NCI-H146 treated with DMSO at 0.1 percent for 48 hours (cell line): ENCODE measurements around the gene GPN2.
"Not testable (repeated sequence)": the region's sequence is repeated elsewhere in the genome, so short reads cannot be mapped to it uniquely, and the experiment has no call there.

ENCODE experiments used
- DNase-seq: peaks from one replicate; lab custom pipeline; 2025; ENCODE audit not compliant: unreplicated experiment; lab: John Stamatoyannopoulos, UW

GPN2 gene

GRCh38 chr1:26907071-26907917 lies 17.2 kb upstream of the GPN2 start:
- DNase-seq, result peak; percentile 58

GRCh38 chr1:26900815-26901511 lies 10.9 kb upstream of the GPN2 start:
- no peak for DNase-seq

GRCh38 chr1:26900001-26900814 lies 10.1 kb upstream of the GPN2 start, which contains the start of gene GPATCH3:
Gene GPATCH3 (minus strand): TSS chr1:26900467. CDS start chr1:26900442, 25 bp downstream.
- peak; percentile 77 for DNase-seq

- DNase-seq, result no peak
Observed at GRCh38 chr1:26897351-26897750, 7.3 kb upstream of the GPN2 start.

- DNase-seq, result no peak
Observed at GRCh38 chr1:26894263-26894662, 4.2 kb upstream of the GPN2 start.

GRCh38 chr1:26890467-26890796 lies 349 bp upstream of the GPN2 start:
- DNase-seq, result no peak

GRCh38 chr1:26888231-26888630 lies 1.9 kb downstream of the GPN2 start:
- no peak for DNase-seq

- no peak for DNase-seq
Observed at GRCh38 chr1:26887125-26887524, 3.0 kb downstream of the GPN2 start.

GRCh38 chr1:26882696-26883463 lies 7.2 kb downstream of the GPN2 start:
- no peak for DNase-seq

GRCh38 chr1:26881611-26882010 lies 8.5 kb downstream of the GPN2 start:
- DNase-seq, result not testable (repeated sequence)

GRCh38 chr1:26879793-26880192 lies 10.3 kb downstream of the GPN2 start:
- no peak for DNase-seq

GRCh38 chr1:26877326-26877725 lies 12.8 kb downstream of the GPN2 start:
- DNase-seq, result no peak

- no peak for DNase-seq
Observed at GRCh38 chr1:26874896-26875295, 15.2 kb downstream of the GPN2 start.

GRCh38 chr1:26873097-26873496 lies 17.0 kb downstream of the GPN2 start:
- not testable (repeated sequence) for DNase-seq

GRCh38 chr1:26864610-26865480 lies 25.2 kb downstream of the GPN2 start:
- peak; percentile 86 for DNase-seq

- DNase-seq, result no peak
Observed at GRCh38 chr1:26863685-26864077, 26.4 kb downstream of the GPN2 start.

GRCh38 chr1:26862781-26863684 lies 27.1 kb downstream of the GPN2 start, which contains the start of gene SFN:
Gene SFN (plus strand): TSS chr1:26863149. CDS start chr1:26863213, 64 bp downstream.
- peak; percentile 87 for DNase-seq

GRCh38 chr1:26861889-26862378 lies 28.1 kb downstream of the GPN2 start:
- no peak for DNase-seq
